Frontal cortex (tissue), 4 donors: ENCODE results near the gene PCDHA1. TPM values are rescaled to one million over a fixed set of nuclear protein-coding genes. Genes with fewer than 3 reads are reported as not detected.
A peak's percentile ranks its signal among the peaks of the same experiment; 100 is the strongest.

Experiments
- DNase-seq, 2 donors: peaks; one replicate each; pipeline ENCODE4 v3.0.0; 2012; ENCODE audit warnings: low spot score in 2 of 2
- FAIRE-seq: peaks from 2 replicates; lab custom pipeline; 2012; peaks lifted over from hg19 to GRCh38; lab: Jason Lieb, UNC
- total RNA-seq: library from RNA; depleted of rRNA; stranded (reverse); fragments of >200 nt; gene quantifications from one replicate; pipeline ENCODE4 v1.2.3, GENCODE V29; 2014
- donor health status: control.
- donor health status: control.
- donor health status: control.

Gene PCDHA1
- total RNA-seq, 1 donor from 2014 or later, result 8.6 TPM

DNA sequence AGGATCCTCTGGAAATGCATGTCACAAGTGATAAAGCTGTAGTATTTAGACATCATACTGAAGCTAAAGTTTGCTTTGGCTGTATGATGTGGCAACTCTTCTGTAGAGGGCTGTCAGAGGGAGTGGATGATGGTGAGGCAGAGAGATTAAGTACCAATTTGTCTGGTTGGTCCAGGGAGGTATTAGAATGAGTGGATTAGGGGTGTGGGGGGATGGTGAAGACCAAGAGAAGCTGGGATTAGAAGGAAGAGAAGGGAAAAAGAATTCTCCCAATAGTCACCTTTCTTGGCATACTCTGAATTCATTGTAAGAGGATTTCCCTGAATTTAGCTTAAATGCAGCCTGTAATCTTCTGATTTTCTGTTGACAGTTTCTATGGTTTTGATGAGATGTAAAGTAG lies 183.9 kb downstream of the PCDHA1 start:
- FAIRE-seq, result no peak

DNA sequence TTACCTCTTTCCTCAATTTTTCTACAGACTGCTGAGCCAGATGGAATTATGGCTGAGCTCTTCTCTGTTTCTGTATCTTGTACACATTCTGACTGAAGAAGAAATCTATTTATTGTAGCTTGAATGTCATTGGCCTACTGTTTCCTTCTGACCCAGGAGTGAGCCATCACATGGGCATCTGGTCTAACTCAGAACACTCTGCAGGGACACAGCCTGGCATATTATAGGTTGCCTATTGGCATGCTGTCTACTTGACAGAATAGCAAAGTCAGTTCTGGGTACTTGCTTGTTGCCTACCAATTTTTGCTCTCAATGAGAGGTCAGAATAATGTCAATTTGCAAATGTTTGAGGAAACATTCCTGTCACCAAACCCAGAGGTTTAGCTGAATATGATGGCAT lies 187.6 kb downstream of the PCDHA1 start:
- DNase-seq (no peak), FAIRE-seq (no peak)

More for the DNA sequence above, 183.9 kb downstream of the PCDHA1 start:
- no peak for DNase-seq

DNA sequence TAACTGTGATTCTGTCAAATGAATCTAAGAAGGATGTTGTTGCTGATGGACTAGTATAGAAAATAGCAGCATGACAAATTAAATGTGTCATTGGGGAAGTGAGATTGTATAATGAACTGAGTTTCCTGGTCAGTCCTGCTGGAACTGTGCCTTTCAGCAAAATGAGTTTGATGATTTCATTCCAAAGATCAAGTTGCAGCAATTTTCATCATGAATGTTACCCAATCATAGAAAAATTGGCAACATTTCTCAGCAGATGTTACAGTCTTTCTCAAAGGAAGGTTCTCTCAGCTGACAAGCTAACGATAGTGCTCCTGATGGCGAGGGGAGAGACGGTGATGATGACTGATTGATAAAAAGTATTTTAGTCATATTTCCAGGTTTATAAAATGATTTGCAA lies 191.1 kb downstream of the PCDHA1 start:
- no peak for DNase-seq
- FAIRE-seq, result no peak

DNA sequence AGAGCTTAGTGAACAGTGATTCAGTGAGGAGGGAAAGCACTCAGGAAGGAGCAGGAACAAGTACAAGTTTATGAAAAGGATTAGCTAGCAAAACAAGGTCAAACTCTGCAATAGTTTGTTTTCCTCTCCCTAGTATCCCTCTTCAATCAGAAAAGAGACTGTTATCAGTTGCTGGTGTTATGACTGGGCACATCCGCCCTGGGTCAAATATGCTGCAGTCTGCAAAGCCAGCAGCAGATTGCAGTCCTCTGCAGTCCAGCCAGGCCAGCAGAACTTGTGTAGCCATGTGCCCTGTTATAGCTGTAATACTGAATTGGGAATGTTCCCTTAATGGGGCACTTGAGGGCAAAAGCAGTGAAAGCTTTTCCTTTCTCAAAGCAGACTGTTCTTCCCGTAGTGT lies 192.3 kb downstream of the PCDHA1 start:
- FAIRE-seq, result no peak
- DNase-seq, result no peak

DNA sequence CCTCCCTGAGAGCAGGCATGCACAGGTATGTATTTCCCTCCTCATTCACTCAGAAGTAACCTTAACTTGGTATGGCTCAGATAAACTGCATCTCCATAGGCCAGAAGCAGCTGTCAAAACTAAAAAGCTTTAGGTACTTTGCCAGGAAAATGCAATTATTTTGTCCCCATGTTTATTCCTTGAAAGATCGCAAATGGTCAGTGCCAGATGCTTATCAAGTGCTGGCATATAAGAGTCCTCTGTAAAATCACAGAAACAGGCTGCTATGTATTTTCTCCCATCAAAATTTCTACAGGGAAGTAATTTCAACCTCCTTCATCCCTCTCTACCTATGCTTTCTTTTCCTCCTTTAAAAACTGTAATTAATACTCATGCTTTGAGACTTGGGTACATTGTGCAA lies 193.0 kb downstream of the PCDHA1 start:
- FAIRE-seq (no peak), DNase-seq (no peak)

DNA sequence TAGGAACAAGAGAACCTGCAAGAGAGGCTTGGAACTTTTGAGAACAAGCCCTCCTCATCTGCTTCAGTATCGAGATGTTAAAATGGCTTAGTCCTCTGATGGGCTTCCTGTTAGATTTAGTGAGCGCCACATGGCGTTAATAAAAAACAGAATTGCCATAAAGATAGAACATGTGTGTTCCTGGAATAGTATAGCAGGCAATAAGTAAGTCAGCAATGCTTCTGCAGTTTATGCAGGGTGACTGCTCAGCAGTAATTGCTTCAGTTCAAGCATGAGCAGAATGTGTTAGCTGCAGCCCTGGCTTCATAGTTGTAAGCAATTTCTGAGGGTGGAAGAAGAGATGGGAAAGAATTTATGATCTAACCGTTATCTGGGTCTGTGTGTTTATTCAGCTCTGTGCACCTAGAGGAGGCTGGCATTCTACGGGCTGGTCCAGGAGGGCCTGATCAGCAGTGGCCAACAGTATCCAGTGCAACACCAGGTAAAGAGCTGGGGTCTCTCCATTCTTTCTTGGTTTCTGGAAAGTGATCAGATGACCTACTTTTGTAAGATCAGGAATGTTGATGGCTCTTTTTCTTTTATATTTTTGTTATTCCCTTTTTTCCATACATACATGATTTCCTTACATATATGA lies 196.3 kb downstream of the PCDHA1 start:
- FAIRE-seq (no peak), DNase-seq (no peak)

DNA sequence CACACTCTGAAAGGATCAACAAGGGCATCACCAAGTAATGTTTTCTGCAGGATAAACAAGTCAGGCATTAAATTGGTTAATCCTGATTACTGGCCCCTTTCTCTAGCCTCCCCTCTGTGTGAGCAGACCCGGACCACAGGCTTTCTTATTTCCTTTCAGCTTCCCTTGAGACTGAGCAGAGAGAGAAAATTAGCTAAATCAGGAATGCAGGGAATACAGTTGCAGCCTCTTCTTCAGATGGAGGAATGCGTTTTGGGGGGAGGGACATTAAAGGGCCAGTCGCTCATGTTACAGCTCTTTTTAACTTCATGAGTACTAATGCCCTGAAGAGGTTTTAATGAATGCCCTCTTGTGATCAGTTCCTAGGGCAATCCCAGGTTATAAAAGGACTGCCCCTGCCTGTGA lies 200.2 kb downstream of the PCDHA1 start:
- no peak for FAIRE-seq
- DNase-seq, result no peak

DNA sequence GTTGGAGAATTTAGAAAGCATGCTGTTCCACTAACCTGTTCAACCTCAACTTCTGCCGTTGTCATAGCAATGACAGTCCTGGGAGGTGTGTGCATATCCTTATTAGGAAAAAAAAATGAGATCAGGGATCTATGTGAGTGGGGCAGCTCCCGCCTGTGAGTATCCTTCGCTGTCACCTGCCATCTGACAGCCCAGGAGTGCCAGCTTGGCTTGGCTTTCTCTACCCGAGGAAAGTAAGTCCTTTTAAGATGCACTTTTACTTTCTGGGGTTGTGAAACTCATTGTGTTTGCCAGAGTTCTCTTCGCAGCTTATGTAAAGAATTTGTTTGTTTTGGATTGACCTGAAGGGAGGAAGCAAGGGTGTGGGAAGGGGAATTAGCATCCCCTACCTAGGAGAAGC lies 202.2 kb downstream of the PCDHA1 start:
- DNase-seq, result no peak
- FAIRE-seq, result no peak

DNA sequence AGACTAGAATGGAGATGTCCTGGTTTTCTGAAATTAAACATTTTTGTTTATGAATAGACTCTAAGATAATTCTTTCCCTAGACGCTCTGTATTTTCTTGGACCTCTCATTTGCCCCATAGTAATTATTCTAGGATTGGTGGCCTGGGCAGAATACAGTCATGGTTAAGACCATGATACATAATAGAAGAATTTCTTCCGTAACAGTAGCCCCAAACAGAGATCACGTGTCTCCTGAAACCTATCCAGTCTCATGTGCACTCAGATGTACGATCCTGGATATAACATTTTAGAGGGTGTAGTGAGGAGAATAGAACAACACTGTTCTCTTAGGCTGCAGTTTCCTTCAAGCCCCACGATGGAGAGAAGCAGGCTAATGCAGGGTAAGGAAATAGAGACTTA lies 202.7 kb downstream of the PCDHA1 start:
- no peak for DNase-seq
- FAIRE-seq, result no peak

DNA sequence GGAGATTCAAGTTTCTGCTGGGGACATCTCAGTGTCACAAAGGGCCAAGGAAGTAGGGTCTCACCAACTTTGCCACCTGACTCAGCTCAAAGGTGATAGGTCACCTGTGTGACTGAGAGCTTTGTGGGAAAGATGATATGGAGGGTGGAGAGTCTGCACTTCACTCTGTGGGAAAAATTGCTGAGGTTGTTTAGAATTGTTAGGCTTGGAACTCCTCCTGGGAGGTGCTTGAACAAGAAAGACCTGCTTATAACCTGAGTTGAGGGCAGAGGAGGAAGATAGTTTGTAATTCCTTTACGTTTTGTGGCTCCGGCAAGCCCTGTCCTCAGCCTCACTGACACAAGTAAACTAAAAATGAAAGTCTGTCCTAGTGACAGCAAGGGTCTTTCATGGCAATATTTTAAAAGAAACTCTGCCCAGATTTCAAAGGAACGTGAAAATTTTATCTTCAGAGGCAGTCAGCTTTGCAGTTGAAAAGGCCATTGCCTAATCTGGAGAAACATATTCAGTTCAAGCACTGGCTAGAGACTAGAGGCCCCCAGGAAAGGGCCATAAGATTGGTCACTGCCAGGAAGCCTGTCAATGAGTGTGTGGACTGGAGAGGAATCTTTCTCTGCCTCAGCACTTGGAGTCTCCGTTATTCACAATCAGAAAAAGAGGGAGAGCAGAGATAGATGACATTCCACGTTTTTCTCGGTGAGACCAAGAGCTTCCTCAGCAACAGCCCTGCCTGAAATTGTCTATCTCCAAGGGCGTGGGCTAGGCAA lies 203.5 kb downstream of the PCDHA1 start:
- DNase-seq, result no peak
- no peak for FAIRE-seq

DNA sequence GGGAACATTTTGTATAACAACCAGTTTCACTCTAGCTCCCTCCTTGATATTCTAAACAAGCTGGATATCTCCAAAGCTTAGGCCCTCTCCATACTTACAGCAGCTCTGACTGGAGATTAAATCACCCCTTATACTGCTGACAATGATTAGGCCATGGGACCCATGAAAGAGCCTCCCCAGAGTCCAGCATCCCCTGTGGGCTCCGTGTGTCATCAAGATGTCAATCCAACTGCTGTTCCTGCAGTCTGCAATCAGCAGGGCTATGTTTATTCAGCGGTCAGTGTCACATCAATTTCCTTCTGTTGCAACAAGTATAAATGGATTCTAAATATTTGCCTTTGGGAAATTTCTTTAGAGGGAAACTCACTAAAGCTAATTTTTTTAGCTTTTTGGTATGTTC lies 206.9 kb downstream of the PCDHA1 start:
- DNase-seq (no peak), FAIRE-seq (no peak)

DNA sequence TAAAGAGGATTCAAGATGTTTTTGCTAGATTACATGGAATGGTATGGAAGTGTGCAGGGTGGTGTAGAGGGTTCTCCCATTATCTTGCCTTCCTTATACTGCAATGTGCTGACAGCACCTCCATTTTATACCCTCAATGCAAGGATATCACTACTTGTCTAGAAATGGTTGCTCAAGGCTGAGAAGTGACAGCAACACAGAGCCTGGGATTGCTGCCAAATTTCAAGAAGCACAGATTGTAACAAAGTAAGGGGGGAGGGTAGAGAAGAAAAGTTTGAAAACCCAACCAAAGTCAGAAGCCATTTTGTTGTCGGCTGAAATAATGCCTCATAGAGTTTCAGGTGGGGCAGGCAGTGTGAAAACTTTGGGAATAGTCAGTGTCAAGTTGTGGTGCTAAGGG lies 210.1 kb downstream of the PCDHA1 start:
- no peak for DNase-seq
- no peak for FAIRE-seq

DNA sequence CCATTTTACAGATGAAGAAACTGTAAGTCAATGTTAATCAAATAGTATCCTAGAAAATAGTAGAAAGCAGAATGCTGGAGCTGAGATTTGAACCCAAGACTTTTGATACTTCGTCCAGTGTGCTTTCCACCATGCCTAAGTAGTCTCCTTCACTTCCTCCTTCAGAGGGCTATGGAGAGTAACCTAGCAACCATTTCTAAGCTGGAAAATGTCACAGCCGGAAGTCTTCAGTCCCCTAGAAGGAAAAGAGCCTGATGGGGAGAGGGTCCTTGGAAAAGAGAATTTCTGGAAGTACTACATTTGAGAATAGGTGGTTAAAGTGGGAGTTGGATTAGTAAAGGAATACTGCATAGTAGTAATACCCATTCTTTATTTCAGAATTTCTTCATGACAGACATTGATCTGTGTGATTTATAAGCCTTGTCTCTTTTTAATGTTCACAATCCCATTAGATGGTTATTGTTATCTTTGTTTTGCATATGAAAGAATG lies 213.0 kb downstream of the PCDHA1 start:
- FAIRE-seq, result no peak
- DNase-seq, result no peak

DNA sequence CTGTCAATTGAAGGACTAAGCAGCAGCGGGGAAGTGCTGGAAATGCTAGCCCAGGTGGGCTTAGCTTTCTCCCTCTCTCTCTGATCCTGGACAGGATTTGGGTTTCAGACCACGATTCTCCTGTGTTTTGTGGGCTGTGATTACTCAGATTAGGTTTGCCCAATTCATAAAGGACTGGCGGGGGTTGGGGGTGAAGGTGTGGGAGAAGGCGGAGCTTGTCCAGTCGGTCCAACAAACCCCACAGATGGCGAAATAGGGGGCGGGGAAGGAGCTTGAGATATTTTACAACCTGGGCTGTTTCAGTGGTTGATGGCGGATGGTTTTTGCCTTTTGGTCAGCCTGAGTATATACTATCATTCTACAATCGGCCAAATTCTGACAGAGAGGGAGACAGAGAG lies 215.5 kb downstream of the PCDHA1 start:
- DNase-seq, result no peak
- FAIRE-seq, result no peak

DNA sequence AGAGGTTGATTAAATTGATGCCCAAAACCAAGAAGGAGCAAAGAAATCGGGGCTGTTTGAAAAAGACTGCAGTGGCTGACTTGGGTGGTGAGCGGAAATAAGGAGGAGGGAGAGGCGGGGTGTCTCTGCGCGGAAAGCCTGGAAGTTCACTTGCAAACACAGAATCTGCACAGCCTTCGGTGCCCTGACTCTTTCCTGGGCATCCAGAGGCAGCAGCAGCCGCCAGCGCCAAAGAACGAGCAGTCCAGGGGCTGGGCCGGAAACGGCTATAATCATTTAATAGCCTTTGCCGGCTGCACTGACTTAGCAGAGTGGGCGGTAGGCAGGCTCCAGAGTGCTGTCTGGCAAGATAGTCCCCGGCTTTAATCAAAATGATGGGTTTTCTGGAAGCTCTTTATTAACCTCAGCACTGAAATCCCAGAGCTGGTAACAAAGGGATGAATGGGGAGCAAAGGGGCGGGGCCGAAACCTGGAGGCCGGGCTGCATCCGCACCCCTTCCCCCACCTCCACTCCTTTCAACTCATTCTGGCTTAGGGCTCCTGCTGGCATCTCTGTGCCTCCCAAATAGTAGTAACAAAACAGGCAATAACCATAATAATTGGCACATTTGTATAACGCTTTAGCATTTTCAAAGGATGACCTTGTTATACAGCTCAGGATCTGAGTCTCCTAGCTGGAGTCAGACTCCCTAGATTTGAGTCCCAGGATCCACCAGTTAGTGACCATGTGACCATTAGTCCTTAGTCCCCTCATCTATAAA lies 216.1 kb downstream of the PCDHA1 start:
- DNase-seq (peak in 1 of 2 donors; percentile 23), FAIRE-seq (no peak)

DNA sequence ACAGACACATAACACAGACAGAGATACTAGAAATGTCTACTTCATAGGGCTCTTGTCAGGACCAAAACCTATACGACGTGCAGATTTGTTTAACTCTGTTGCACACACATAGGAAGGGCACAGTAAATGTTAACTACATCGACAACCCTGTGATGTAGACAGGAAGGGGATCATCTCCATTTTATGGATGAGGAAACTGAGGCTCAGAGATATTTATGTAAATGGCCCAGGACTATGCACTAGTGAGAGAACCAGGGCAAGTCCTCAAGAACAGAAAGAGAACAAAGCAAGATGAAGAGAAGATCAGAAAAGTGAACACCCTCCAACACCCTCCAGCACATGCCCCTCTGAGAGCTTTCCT lies 216.6 kb downstream of the PCDHA1 start:
- DNase-seq, result no peak
- no peak for FAIRE-seq

DNA sequence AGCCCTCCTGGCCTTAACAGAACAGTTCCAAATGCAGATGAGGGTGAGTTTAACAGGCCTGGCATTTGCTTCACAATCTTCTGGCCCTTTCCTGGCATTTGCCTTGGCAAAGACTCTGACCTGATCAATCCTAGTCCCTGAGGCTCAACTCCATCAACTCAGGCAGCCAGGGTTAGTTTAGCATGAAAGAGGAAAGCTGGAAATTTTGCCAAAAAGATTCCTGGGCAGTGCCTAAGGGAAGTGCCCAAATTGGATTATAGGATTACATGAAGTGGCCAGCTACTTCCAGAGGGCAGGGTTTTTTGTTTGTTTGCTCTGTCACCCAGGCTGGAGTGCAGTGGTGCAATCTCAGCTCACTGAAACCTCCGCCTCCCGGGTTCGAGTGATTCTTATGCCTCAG lies 217.1 kb downstream of the PCDHA1 start:
- FAIRE-seq, result no peak
- no peak for DNase-seq

DNA sequence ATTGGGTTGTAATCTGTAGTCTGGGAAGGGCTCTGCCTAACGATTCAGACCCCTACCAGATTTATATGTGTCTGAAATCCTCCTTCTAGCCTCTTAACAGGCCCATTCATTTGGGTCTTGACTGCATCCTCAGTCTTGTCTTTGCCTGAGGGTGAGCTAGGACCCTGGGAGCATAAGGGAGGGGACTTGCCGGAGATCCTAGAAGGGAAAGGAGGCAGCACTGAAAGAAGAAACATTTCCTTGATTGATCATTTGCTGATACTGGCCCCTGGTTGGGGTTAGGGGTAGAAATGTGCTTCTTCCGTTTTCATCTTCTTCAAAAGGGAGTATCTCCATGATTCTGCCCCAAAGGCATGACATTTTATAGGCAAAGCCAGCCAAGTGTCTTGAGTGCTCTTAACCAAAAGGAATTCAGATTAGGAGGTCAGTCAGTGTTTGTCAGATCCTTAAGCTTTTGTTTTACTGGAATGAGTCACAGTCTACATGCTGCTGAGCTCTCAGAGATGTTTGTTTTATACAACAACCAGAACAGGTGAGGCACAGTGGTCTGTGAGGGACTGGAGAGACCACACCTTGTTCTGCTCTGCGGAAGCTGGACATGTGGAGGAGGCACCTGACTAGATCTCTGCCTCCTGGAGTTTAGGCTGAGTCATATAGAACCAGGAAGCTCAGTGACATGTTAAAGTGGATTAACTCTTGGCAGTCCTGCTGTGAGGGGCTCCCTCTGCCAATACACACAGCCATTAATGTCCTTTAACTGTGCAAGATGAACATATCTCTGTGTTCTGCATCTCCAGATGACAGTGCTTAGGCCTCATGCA lies 218.1 kb downstream of the PCDHA1 start:
- no peak for DNase-seq
- FAIRE-seq, result no peak

DNA sequence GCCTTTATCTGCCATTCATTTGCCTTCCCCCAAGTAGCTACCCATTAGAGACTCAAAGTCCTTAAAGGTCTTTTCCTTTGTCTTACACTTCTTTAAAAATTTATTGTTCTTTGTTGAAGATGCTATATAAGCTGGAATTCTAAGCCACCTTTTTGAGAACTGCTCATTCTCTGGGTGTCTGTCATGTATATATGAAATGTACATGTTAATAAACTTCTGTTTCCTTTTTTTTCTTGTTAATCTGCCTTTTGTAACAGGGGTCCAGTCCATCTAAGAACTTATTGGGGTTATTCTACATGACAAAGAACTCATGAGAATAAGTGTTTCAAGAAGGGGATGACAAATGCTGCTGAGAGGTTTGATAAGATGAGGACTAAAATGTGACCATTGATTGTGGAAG lies 221.9 kb downstream of the PCDHA1 start:
- FAIRE-seq, result no peak

More for the DNA sequence above, 221.9 kb downstream of the PCDHA1 start:
- DNase-seq, result no peak
